ENCODE data around the gene SYCP1.
A peak's percentile ranks its signal among the peaks of the same experiment; 100 is the strongest.

The SYCP1 gene

GRCh38 chr1:115040501-115040900 is 185.8 kb downstream of the SYCP1 start:
- no peak for DNase-seq (ENCODE audit: low read depth, low spot score)
- no peak overlapping the region for H3K4me3 ChIP-seq (ENCODE audit: low read depth, low read length)
- TF ChIP-seq, protein P1, sequence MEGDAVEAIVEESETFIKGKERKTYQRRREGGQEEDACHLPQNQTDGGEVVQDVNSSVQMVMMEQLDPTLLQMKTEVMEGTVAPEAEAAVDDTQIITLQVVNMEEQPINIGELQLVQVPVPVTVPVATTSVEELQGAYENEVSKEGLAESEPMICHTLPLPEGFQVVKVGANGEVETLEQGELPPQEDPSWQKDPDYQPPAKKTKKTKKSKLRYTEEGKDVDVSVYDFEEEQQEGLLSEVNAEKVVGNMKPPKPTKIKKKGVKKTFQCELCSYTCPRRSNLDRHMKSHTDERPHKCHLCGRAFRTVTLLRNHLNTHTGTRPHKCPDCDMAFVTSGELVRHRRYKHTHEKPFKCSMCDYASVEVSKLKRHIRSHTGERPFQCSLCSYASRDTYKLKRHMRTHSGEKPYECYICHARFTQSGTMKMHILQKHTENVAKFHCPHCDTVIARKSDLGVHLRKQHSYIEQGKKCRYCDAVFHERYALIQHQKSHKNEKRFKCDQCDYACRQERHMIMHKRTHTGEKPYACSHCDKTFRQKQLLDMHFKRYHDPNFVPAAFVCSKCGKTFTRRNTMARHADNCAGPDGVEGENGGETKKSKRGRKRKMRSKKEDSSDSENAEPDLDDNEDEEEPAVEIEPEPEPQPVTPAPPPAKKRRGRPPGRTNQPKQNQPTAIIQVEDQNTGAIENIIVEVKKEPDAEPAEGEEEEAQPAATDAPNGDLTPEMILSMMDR (IDR thresholded peaks at IDR 0.05; ENCODE audit: low read depth, low read length): no peak
- in situ Hi-C loops (cut with HindIII; ENCODE audit: low sequenced_read_pairs): no loop called here

- in situ Hi-C loops (cut with HindIII; ENCODE audit: low sequenced_read_pairs): no loop called here
- no peak overlapping the region for H3K4me3 ChIP-seq (ENCODE audit: low read depth, low read length)
- TF ChIP-seq, protein P1 (IDR thresholded peaks at IDR 0.05; ENCODE audit: low read depth, low read length): peak; percentile 23
- DNase-seq (ENCODE audit: low read depth, low spot score): peak; percentile 5
Measured at GRCh38 chr1:115041654-115042053, 187.0 kb downstream of the SYCP1 start.

Data from astrocyte of the spinal cord (primary cell).